Activated CD4-positive, alpha-beta T cell treated with anti-CD3 and anti-CD28 coated beads, Interleukin-2, amount 50 U/mL, for 16 hours (primary cell): ENCODE results near the gene SLC25A22.
A peak's percentile ranks its signal among the peaks of the same experiment; 100 is the strongest.

Source experiments
- DNase-seq: peaks from one replicate; pipeline ENCODE4 v3.0.0-alpha.2; 2020

SLC25A22 gene

GRCh38 chr11:802693-803466 lies 4.8 kb upstream of the SLC25A22 start:
- no peak for DNase-seq

GRCh38 chr11:802018-802617 lies 4.0 kb upstream of the SLC25A22 start:
- DNase-seq = no peak

GRCh38 chr11:801097-801780 lies 3.2 kb upstream of the SLC25A22 start:
- no peak for DNase-seq

- no peak for DNase-seq
Measured at GRCh38 chr11:800473-800872, 2.4 kb upstream of the SLC25A22 start.

- no peak for DNase-seq
Measured at GRCh38 chr11:799641-800316, 1.7 kb upstream of the SLC25A22 start.

- peak; percentile 76 for DNase-seq
Measured at GRCh38 chr11:797296-798092, 587 bp downstream of the SLC25A22 start.

- DNase-seq = no peak
Measured at GRCh38 chr11:796565-797295, 1.4 kb downstream of the SLC25A22 start.

- DNase-seq = peak; percentile 88
Measured at GRCh38 chr11:795634-796564, 2.2 kb downstream of the SLC25A22 start.

- no peak for DNase-seq
Measured at GRCh38 chr11:794766-795633, 3.1 kb downstream of the SLC25A22 start.

- DNase-seq = no peak
Measured at GRCh38 chr11:794013-794765, 3.9 kb downstream of the SLC25A22 start.

GRCh38 chr11:793556-793955 lies 4.5 kb downstream of the SLC25A22 start:
- DNase-seq = no peak

- DNase-seq = no peak
Measured at GRCh38 chr11:792873-793272, 5.2 kb downstream of the SLC25A22 start.

- DNase-seq = no peak
Measured at GRCh38 chr11:792535-792821, 5.6 kb downstream of the SLC25A22 start.

- no peak for DNase-seq
Measured at GRCh38 chr11:791658-792534, 6.2 kb downstream of the SLC25A22 start.

GRCh38 chr11:790721-791564 lies 7.1 kb downstream of the SLC25A22 start:
- DNase-seq = no peak

GRCh38 chr11:789943-790342 lies 8.1 kb downstream of the SLC25A22 start, which contains the start of gene CEND1:
Gene CEND1 (minus strand): TSS chr11:790090. CDS start chr11:788576, 1,514 bp downstream.
- DNase-seq = peak; percentile 68
